HG02623 (cell line): ENCODE results near the gene FBRSL1.

Experiments used
- ATAC-seq: cut with Tn5 transposase; IDR thresholded peaks from one replicate; pipeline ENCODE4 v1.9.1; 2021; ENCODE audit warnings: moderate library complexity; ENCODE audit not compliant: unreplicated experiment

The FBRSL1 gene

GRCh38 chr12:132495629-132496357 is 5.8 kb downstream of the FBRSL1 start:
- ATAC-seq = no peak

- ATAC-seq = no peak
Measured at GRCh38 chr12:132496358-132496669, 6.4 kb downstream of the FBRSL1 start.

GRCh38 chr12:132496710-132497109 is 6.8 kb downstream of the FBRSL1 start:
- ATAC-seq = no peak

GRCh38 chr12:132497514-132498405 is 7.8 kb downstream of the FBRSL1 start:
- no peak for ATAC-seq

GRCh38 chr12:132498931-132499330 is 9.0 kb downstream of the FBRSL1 start:
- ATAC-seq = no peak

- no peak for ATAC-seq
Measured at GRCh38 chr12:132500142-132500855, 10.3 kb downstream of the FBRSL1 start.

GRCh38 chr12:132500856-132501180 is 10.9 kb downstream of the FBRSL1 start:
- ATAC-seq = no peak

GRCh38 chr12:132501204-132501940 is 11.4 kb downstream of the FBRSL1 start:
- no peak for ATAC-seq

- no peak for ATAC-seq
Measured at GRCh38 chr12:132502149-132502881, 12.4 kb downstream of the FBRSL1 start.

- ATAC-seq = no peak
Measured at GRCh38 chr12:132502882-132503193, 12.9 kb downstream of the FBRSL1 start.

GRCh38 chr12:132503618-132504204 is 13.8 kb downstream of the FBRSL1 start:
- no peak for ATAC-seq

- no peak for ATAC-seq
Measured at GRCh38 chr12:132505105-132505851, 15.3 kb downstream of the FBRSL1 start.

- ATAC-seq = no peak
Measured at GRCh38 chr12:132505852-132506219, 15.9 kb downstream of the FBRSL1 start.

GRCh38 chr12:132506328-132507160 is 16.6 kb downstream of the FBRSL1 start:
- ATAC-seq = no peak

- ATAC-seq = no peak
Measured at GRCh38 chr12:132507161-132507538, 17.2 kb downstream of the FBRSL1 start.

GRCh38 chr12:132507656-132508490 is 17.9 kb downstream of the FBRSL1 start:
- no peak for ATAC-seq

- no peak for ATAC-seq
Measured at GRCh38 chr12:132508491-132508740, 18.5 kb downstream of the FBRSL1 start.
